HEK293 (cell line): ENCODE results near the gene ENC1.

Experiments used
- BCL11B ChIP-seq: fragments of 450-650 bp; formaldehyde crosslinking; IDR thresholded peaks from 2 replicates; pipeline ENCODE4 v1.5.1; 2016; ENCODE audit warnings: low read depth, missing biosample characterization, missing genetic modification characterization
- INSM2 ChIP-seq: fragments of 450-650 bp; formaldehyde crosslinking; IDR thresholded peaks from 2 replicates; pipeline ENCODE4 v1.5.1; 2016; ENCODE audit warnings: missing biosample characterization, missing genetic modification characterization
- KLF1 ChIP-seq: fragments of 450-650 bp; formaldehyde crosslinking; IDR thresholded peaks from 2 replicates; pipeline ENCODE4 v1.5.1; 2016; ENCODE audit warnings: missing biosample characterization, missing genetic modification characterization
- PATZ1 ChIP-seq: fragments of 450-650 bp; formaldehyde crosslinking; IDR thresholded peaks from 2 replicates; pipeline ENCODE4 v1.5.1; 2016; ENCODE audit warnings: missing biosample characterization, missing genetic modification characterization
- SALL2 ChIP-seq: fragments of 450-650 bp; formaldehyde crosslinking; IDR thresholded peaks from 2 replicates; pipeline ENCODE4 v1.5.0; 2017; ENCODE audit warnings: missing biosample characterization, mild to moderate bottlenecking, missing genetic modification characterization, borderline replicate concordance
- TRIM28 ChIP-seq: IDR thresholded peaks from 2 replicates; pipeline ENCODE4 v1.6.1; 2011; ENCODE audit warnings: low read length, control low read depth, borderline replicate concordance
- TSHZ1 ChIP-seq: fragments of 450-650 bp; formaldehyde crosslinking; IDR thresholded peaks from 2 replicates; pipeline ENCODE4 v1.5.1; 2016; ENCODE audit warnings: missing biosample characterization, missing genetic modification characterization, borderline replicate concordance
- ZBTB21 ChIP-seq: fragments of 450-650 bp; formaldehyde crosslinking; IDR thresholded peaks from 2 replicates; pipeline ENCODE4 v1.5.1; 2017; ENCODE audit warnings: missing biosample characterization, missing genetic modification characterization
- ZBTB26 ChIP-seq: fragments of 450-650 bp; formaldehyde crosslinking; optimal IDR thresholded peaks from 2 replicates; pipeline ENCODE3; 2016; ENCODE audit warnings: missing biosample characterization, mild to moderate bottlenecking, missing genetic modification characterization
- ZNF2 ChIP-seq: fragments of 450-650 bp; formaldehyde crosslinking; IDR thresholded peaks from 2 replicates; pipeline ENCODE4 v1.5.1; 2016; ENCODE audit warnings: missing biosample characterization, missing genetic modification characterization
- ZNF223 ChIP-seq: fragments of 450-650 bp; formaldehyde crosslinking; IDR thresholded peaks from 2 replicates; pipeline ENCODE4 v1.5.1; 2016; ENCODE audit warnings: missing biosample characterization, missing genetic modification characterization
- ZNF239 ChIP-seq: fragments of 450-650 bp; formaldehyde crosslinking; IDR thresholded peaks from 2 replicates; pipeline ENCODE4 v1.5.1; 2016; ENCODE audit warnings: missing biosample characterization, missing genetic modification characterization
- ZNF311 ChIP-seq: fragments of 450-650 bp; formaldehyde crosslinking; IDR thresholded peaks from 2 replicates; pipeline ENCODE4 v1.5.1; 2017; ENCODE audit warnings: missing biosample characterization, missing genetic modification characterization, borderline replicate concordance
- ZNF654 ChIP-seq: fragments of 450-650 bp; formaldehyde crosslinking; IDR thresholded peaks from 2 replicates; pipeline ENCODE4 v1.5.1; 2016; ENCODE audit warnings: low read depth, missing biosample characterization, missing genetic modification characterization
- ZNF677 ChIP-seq: fragments of 450-650 bp; IDR thresholded peaks from 2 replicates; pipeline ENCODE4 v1.5.0; 2018; ENCODE audit warnings: missing biosample characterization, mild to moderate bottlenecking, missing genetic modification characterization, moderate library complexity
- ZNF692 ChIP-seq: fragments of 450-650 bp; formaldehyde crosslinking; IDR thresholded peaks from 2 replicates; pipeline ENCODE4 v1.5.1; 2016; ENCODE audit warnings: missing biosample characterization, missing genetic modification characterization
- ZNF747 ChIP-seq: fragments of 450-650 bp; formaldehyde crosslinking; IDR thresholded peaks from 2 replicates; pipeline ENCODE4 v1.5.1; 2016; ENCODE audit warnings: missing biosample characterization, missing genetic modification characterization
- ZNF830 ChIP-seq: fragments of 450-650 bp; IDR thresholded peaks from 2 replicates; pipeline ENCODE4 v1.5.0; 2018; ENCODE audit warnings: missing biosample characterization, missing genetic modification characterization, low read depth, mild to moderate bottlenecking, moderate library complexity

ENC1 gene

GRCh38 chr5:74641735-74642542 lies 1.4 kb upstream of the ENC1 start (continued):
- TF ChIP-seq ZNF223 (tag by site-specific recombination) (no peak), SALL2 (tag by site-specific recombination) (no peak), ZNF747 (tag by site-specific recombination) (no peak), BCL11B (tag by site-specific recombination) (no peak), ZBTB21 (tag by site-specific recombination) (no peak), KLF1 (no peak), ZNF239 (tag by site-specific recombination) (no peak), ZNF2 (no peak), ZBTB26 (tag by site-specific recombination) (no peak), INSM2 (tag by site-specific recombination) (no peak), ZNF830 (no peak), TRIM28 (no peak), ZNF692 (tag by site-specific recombination) (peak; percentile 34; the same call in 1 of the 2 replicates), TSHZ1 (tag by site-specific recombination) (no peak), ZNF677 (tag by site-specific recombination) (no peak), ZNF311 (tag by site-specific recombination) (no peak), ZNF654 (tag by site-specific recombination) (peak; percentile 75), PATZ1 (no peak)
